Kidney (tissue), 14 donors: ENCODE measurements around the gene GAB3. TPM values are rescaled to one million over a fixed set of nuclear protein-coding genes. Genes with fewer than 3 reads are reported as not detected.
"Not testable (repeated sequence)": the region's sequence is repeated elsewhere in the genome, so short reads cannot be mapped to it uniquely, and the experiment has no call there.

ENCODE experiments used
- DNase-seq, 5 donors: peaks; one replicate each; pipeline ENCODE4 v3.0.0-alpha.2; 2013 to 2020
- FAIRE-seq: peaks from 2 replicates; lab custom pipeline; 2012; peaks lifted over from hg19 to GRCh38; lab: Jason Lieb, UNC
- H3K27ac ChIP-seq, 2 donors: one replicate each; pipeline ENCODE4 v1.7.0; 2013; ENCODE audit warnings: low read depth in 2 of 2, low read length in 2 of 2, inconsistent platforms in 1 of 2
- H3K27me3 ChIP-seq: one replicate; pipeline ENCODE4 v1.7.1; 2013; ENCODE audit warnings: low read length, inconsistent platforms; ENCODE audit not compliant: control insufficient read depth, insufficient read depth
- H3K36me3 ChIP-seq, 3 donors: one replicate each; pipeline versions ENCODE4 v1.7.0 to v1.7.1; 2013; ENCODE audit warnings: low read length in 3 of 3, control low read depth in 1 of 3, inconsistent platforms in 1 of 3; ENCODE audit not compliant: insufficient read depth in 3 of 3, control insufficient read depth in 2 of 3
- H3K4me1 ChIP-seq, 3 donors: one replicate each; pipeline versions ENCODE4 v1.7.0 to v1.7.1; 2013; ENCODE audit warnings: low read length in 3 of 3, inconsistent platforms in 1 of 3, low read depth in 1 of 3; ENCODE audit not compliant: control insufficient read depth in 2 of 3, insufficient read depth in 2 of 3
- H3K4me3 ChIP-seq, 3 donors: one replicate each; pipeline versions ENCODE4 v1.7.0 to v1.8.1; 2013; ENCODE audit warnings: low read length in 3 of 3, control low read depth in 1 of 3, inconsistent platforms in 1 of 3
- H3K9ac ChIP-seq, 3 donors: one replicate each; pipeline versions ENCODE4 v1.7.0 to v1.7.1; 2013; ENCODE audit warnings: low read length in 3 of 3, control low read depth in 1 of 3, inconsistent platforms in 1 of 3
- H3K9me3 ChIP-seq, 3 donors: one replicate each; pipeline versions ENCODE4 v1.7.0 to v1.7.1; 2013; ENCODE audit warnings: low read length in 3 of 3, control low read depth in 1 of 3, inconsistent platforms in 1 of 3; ENCODE audit not compliant: control insufficient read depth in 2 of 3, insufficient read depth in 1 of 3
- intact Hi-C: fragments of 100-400 bp; cut with DNase I; formaldehyde crosslinking; loops from one replicate; pipeline ENCODE4 v1.11.1; 2022
- polyA plus RNA-seq: library from polyadenylated mRNA; stranded (reverse); fragments of 350-450 nt; fragmentation: Illumina TruSeq; extraction: RNeasy Lipid Tissue Mini Kit (QIAGEN cat#74804); gene quantifications from one replicate; pipeline ENCODE4 v1.2.3, GENCODE V29; 2014; ENCODE audit warnings: low read depth, low replicate concordance; ENCODE audit not compliant: insufficient read depth
- total RNA-seq: library from RNA; stranded (reverse); fragmentation: NEBNext Ultra II Directional; extraction: Animal tissue kit (Norgen Biotek cat#: 25700); gene quantifications from one replicate; pipeline ENCODE4 v1.2.1, GENCODE V29; 2021
- TF ChIP-seq, protein P1 (sequence below): IDR thresholded peaks from 3 replicates; pipeline ENCODE4 v1.5.1; 2012; ENCODE audit warnings: mild to moderate bottlenecking, moderate library complexity, borderline replicate concordance; ENCODE audit not compliant: insufficient read depth; ENCODE audit errors: extremely low read depth
- donor health status: control.
- donor health status: control.
- donor health status: control.
- donor health status: control.
- donor health status: control.
- donor health status: DM: yes; HTN: yes; CAD: no.
- donor health status: Normal renal cell carcinoma (clear cell type).

Gene GAB3
- total and polyA plus RNA-seq, 2 donors from 2014 or later: 0.95 to 6.4 TPM

DNA sequence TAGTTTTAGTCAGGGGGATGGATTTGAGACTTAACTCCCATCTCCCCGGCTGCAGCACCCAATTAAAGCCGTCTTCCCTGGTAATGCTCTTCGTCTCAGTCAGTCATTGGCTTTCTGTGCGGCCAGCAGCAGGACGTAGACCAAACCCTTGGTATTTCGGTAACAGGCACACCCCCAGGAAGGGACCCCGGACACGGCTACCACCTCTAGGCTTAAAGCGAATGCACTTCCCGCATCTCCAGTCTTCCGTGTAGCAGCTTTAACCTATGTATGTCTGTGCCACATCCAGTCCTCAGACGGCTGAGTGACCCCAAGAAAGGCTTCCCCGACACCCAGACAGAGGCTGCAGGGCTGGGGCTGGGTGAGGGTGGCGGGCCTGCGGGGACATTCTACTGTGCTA is 96.0 kb downstream of the GAB3 start:
- Histone ChIP-seq H3K4me1 (no peaks in the 10 kb centered on the region), H3K9me3 (no peaks in the 10 kb centered on the region), H3K9ac (no peak overlapping the region), H3K27me3 (no peaks in the 10 kb centered on the region), H3K4me3 (no peak overlapping the region), H3K27ac (no peak overlapping the region), H3K36me3 (no peaks in the 10 kb centered on the region)
- intact Hi-C loops: no loop called here
- TF ChIP-seq, protein P1, sequence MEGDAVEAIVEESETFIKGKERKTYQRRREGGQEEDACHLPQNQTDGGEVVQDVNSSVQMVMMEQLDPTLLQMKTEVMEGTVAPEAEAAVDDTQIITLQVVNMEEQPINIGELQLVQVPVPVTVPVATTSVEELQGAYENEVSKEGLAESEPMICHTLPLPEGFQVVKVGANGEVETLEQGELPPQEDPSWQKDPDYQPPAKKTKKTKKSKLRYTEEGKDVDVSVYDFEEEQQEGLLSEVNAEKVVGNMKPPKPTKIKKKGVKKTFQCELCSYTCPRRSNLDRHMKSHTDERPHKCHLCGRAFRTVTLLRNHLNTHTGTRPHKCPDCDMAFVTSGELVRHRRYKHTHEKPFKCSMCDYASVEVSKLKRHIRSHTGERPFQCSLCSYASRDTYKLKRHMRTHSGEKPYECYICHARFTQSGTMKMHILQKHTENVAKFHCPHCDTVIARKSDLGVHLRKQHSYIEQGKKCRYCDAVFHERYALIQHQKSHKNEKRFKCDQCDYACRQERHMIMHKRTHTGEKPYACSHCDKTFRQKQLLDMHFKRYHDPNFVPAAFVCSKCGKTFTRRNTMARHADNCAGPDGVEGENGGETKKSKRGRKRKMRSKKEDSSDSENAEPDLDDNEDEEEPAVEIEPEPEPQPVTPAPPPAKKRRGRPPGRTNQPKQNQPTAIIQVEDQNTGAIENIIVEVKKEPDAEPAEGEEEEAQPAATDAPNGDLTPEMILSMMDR: no peak
- DNase-seq (no peak), FAIRE-seq (no peak)

DNA sequence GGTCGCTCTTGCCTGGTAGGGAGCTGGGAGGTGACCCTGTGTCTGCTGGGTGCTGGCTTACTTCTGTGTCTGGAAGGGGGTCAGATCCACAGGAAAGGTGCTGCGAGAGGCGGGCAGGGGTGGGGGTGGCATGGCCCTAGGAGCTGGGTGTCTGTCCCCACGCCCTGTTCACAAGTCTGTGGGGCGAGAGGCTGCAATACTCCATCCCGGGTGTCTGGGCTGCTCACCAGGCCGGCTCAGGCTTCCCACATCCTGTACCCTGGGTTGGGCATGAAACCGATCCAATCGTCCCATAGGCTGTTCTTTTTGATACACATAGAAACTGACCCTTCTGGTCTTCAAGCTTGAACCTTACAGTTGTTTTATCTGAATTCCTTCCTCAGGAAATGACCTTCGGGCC is 96.5 kb downstream of the GAB3 start:
- H3K27me3 ChIP-seq: no peaks in the 10 kb centered on the region
- no peak overlapping the region for H3K9ac ChIP-seq
- H3K36me3 ChIP-seq: no peaks in the 10 kb centered on the region
- FAIRE-seq: no peak
- H3K9me3 ChIP-seq: no peaks in the 10 kb centered on the region
- no peak overlapping the region for H3K4me3 ChIP-seq
- no peak for DNase-seq
- H3K4me1 ChIP-seq: no peaks in the 10 kb centered on the region
- no peak overlapping the region for H3K27ac ChIP-seq
- TF ChIP-seq, protein P1: no peak
- intact Hi-C loops: no loop called here

DNA sequence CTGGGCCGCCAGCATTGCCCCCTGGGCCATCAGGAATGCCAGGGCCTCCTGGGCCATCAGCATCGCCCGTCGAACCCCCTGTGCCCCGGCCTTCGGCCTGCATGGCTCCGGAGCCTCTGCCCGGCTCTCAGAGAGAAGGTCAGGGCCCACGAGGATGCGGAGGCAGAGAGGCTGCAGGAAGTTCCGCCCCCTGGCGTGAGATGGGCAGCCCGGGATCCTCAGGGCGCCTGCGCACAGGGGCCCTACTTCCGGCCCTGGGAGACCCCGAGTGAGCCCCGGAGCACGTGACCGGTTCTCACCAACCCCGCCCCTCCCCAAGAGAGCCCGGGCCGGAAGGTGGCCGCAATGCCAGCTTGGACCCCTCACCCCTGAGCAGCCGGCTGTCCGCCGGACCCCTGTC is 97.5 kb downstream of the GAB3 start, which contains the start of gene CTAG2:
TSS of gene CTAG2 (minus strand) at position 167 of the 400 bp plus-strand sequence. CDS start at position 103, 64 bp downstream.
- H3K27ac ChIP-seq, intact Hi-C loops, DNase-seq, H3K4me1 ChIP-seq, H3K4me3 ChIP-seq, FAIRE-seq, H3K9me3 ChIP-seq, H3K9ac ChIP-seq, H3K27me3 ChIP-seq, H3K36me3 ChIP-seq: not testable (repeated sequence)

DNA sequence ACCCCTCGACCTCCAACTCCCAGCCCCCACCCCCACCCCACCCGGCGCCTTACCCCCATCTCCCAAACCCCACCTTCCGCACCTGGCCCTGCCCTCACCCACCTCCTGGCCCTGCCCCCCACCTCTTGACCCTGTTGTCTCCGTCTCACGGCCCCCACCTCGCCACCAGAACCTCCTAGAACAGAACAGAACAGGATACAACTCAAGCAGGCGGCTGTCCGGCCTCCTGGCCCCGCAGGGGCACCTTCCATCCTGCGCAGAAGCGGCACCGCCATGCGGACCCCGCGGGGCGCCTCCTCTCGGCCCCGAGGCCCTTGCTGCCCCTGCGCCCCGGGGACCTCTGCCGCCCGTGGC is 97.9 kb downstream of the GAB3 start:
- TF ChIP-seq, protein P1: no peak
- no peak overlapping the region for H3K9ac ChIP-seq
- no peaks in the 10 kb centered on the region for H3K4me1 ChIP-seq
- no peaks in the 10 kb centered on the region for H3K36me3 ChIP-seq
- no peak for FAIRE-seq
- H3K27me3 ChIP-seq: no peaks in the 10 kb centered on the region
- H3K9me3 ChIP-seq: no peaks in the 10 kb centered on the region
- intact Hi-C loops: no loop called here
- H3K4me3 ChIP-seq: no peak overlapping the region
- DNase-seq: peak in 1 of 5 donors; percentile 57
- H3K27ac ChIP-seq: no peak overlapping the region
